BJ (cell line): ENCODE data around the gene COX14. TPM values are rescaled to one million over a fixed set of nuclear protein-coding genes. Genes with fewer than 3 reads are reported as not detected.

ENCODE experiments used
- CTCF ChIA-PET: fragments of 350-600 bp; formaldehyde crosslinking; extraction: SDS; loops from one replicate; lab custom pipeline; 2021; ENCODE audit warnings: antibody characterized with exemption, inconsistent platforms; lab: Yijun Ruan, JAX
- POLR2A ChIA-PET: fragments of 300-600 bp; sonication (Branson Sonifier 250); formaldehyde crosslinking; extraction: SDS; loops from one replicate; lab custom pipeline; 2021; ENCODE audit warnings: antibody characterized with exemption; lab: Charles Lee
- DNase-seq: peaks from one replicate; pipeline ENCODE4 v3.0.0-alpha.2; 2011; ENCODE audit warnings: low read depth
- H3K27me3 ChIP-seq: 2 replicates; pipeline ENCODE4 v1.6.0; 2011; ENCODE audit warnings: low read length; ENCODE audit not compliant: control insufficient read depth, insufficient read depth
- H3K36me3 ChIP-seq: 2 replicates; pipeline ENCODE4 v1.5.1; 2011; ENCODE audit warnings: low read length; ENCODE audit not compliant: control insufficient read depth, insufficient read depth
- H3K4me3 ChIP-seq: 2 replicates; pipeline ENCODE4 v1.5.1; 2011; ENCODE audit warnings: low read depth, mild to moderate bottlenecking, control low read depth, low read length
- polyA plus RNA-seq: library from polyadenylated mRNA; depleted of rRNA; stranded (reverse); fragments of >200 nt; gene quantifications from 2 replicates; pipeline ENCODE4 v1.2.3, GENCODE V29; 2011
- TF ChIP-seq, protein P1 (sequence below): IDR thresholded peaks from 2 replicates; pipeline ENCODE4 v1.5.1; 2011; ENCODE audit warnings: low read depth, mild to moderate bottlenecking, control low read depth, inconsistent platforms, low read length, moderate library complexity; ENCODE audit not compliant: insufficient read depth

The COX14 gene
- polyA plus RNA-seq, 1 experiment = 85.7 TPM

DNA sequence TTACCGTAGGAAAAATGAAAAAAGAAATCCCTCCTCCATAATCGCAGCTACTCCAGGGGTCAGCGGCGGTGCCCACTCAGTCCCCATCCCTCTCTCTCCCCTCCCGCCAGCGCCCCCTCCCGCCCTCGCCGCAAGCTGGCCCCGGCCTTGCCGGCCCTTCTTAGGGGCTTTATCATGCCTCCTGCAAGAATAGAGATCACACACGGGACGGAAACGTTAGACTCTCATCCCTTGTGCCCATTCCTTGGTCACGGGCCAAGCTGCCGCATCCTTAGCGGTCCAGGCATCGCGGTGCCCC is 692 bp upstream of the COX14 start:
- ChIA-PET CTCF (interaction anchor here (0.6 to 5.2 kb wide), 48 partner anchors 9 to 1112 kb away, joined by 3 to 62 read pairs (median 4); partner anchors contain the start of genes CERS5 and GPD1), POLR2A (interaction anchor here (0.9 to 3.0 kb wide), 3 partner anchors 26 to 56 kb away, joined by 3 to 8 read pairs (median 5); partner anchors contain the start of genes CERS5 and SMARCD1)
- no peaks in the 10 kb centered on the region for H3K36me3 ChIP-seq
- TF ChIP-seq, protein P1, sequence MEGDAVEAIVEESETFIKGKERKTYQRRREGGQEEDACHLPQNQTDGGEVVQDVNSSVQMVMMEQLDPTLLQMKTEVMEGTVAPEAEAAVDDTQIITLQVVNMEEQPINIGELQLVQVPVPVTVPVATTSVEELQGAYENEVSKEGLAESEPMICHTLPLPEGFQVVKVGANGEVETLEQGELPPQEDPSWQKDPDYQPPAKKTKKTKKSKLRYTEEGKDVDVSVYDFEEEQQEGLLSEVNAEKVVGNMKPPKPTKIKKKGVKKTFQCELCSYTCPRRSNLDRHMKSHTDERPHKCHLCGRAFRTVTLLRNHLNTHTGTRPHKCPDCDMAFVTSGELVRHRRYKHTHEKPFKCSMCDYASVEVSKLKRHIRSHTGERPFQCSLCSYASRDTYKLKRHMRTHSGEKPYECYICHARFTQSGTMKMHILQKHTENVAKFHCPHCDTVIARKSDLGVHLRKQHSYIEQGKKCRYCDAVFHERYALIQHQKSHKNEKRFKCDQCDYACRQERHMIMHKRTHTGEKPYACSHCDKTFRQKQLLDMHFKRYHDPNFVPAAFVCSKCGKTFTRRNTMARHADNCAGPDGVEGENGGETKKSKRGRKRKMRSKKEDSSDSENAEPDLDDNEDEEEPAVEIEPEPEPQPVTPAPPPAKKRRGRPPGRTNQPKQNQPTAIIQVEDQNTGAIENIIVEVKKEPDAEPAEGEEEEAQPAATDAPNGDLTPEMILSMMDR = no peak
- no peak for DNase-seq
- peak overlapping the region; percentile 23 for H3K4me3 ChIP-seq
- H3K27me3 ChIP-seq = no peaks in the 10 kb centered on the region

DNA sequence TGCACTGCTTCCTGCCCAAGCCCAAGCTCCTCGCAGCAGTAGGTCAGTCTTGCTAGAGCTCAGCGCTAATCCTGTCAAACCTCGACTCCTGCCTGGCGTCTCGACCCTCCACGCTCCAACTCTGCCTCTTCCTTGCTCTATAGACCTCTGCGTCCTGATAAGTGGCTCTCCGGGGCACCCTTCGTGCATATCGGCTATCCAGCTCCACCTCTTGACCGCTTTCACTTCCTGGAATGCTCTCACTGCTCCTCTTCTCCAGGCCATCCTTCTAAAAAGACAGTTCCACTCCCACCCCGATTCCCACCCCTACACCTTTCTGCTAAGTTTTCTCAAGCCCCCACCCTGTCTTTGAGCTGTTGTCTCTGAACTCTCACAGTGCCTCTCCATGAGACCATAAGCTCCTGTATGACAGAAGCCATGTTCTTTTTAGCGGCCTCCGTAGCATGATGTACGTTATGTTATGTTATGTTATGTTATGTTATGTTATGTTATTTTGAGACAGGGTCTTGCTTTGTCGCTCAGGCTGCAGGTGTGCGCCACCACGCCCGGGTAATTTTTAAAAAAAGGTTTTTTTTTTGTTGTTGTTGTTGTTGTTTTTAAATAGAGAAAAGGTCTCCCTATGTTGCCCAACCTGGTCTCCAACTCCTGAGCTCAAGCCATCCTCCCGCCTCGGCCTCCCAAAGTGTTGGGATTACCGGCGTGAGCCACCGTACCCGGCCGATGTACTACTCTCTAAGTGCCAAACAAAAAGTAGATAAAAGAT is 601 bp downstream of the COX14 start:
- CTCF ChIA-PET = interaction anchor here (1.1 to 5.2 kb wide), 25 partner anchors 8 to 215 kb away, joined by 3 to 62 read pairs (median 10); partner anchors contain the start of genes CERS5, GPD1 and SMARCD1

DNA sequence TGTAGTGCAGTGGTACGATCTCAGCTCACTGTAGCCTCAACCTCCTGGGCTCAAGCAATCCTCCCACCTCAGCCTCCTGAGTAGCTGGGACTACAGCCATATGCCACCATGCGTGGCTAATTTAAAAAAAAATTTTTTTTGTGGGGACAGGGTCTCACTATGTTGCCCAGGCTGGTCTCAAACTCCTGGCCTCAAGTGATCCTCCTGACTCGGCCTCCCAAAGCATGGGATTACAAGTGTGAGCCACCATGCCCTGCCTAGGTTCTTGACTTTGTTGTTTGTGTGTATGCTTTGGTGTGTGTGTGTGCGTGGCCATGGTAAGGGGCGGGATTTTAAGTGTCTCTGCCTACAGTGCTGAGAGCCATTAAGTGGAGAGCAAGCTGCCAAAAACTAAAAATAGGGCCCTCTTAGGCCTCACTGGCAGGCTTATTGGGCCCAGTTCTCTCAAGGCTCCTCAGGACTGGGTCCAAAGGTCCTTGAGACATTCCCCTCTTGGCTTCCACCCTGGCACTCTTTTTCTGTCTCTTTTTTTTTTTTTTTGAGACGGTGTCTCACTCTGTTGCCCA is 5.1 kb downstream of the COX14 start:
- ChIA-PET POLR2A (no interaction called here), CTCF (no interaction called here)
- TF ChIP-seq, protein P1 = no peak
- DNase-seq = no peak
- Histone ChIP-seq H3K36me3 (peaks cover 12% of the 10 kb centered on the region), H3K27me3 (no peaks in the 10 kb centered on the region), H3K4me3 (no peak overlapping the region)

More for the DNA sequence above, 601 bp downstream of the COX14 start:
- POLR2A ChIA-PET = interaction anchor here (1.1 to 3.0 kb wide), 2 partner anchors 28 to 73 kb away, joined by 4 to 8 read pairs; partner anchors contain the start of gene SMARCD1
- Histone ChIP-seq H3K36me3 (peaks cover 2% of the 10 kb centered on the region), H3K4me3 (peak overlapping the region; percentile 100), H3K27me3 (no peaks in the 10 kb centered on the region)
- TF ChIP-seq, protein P1 = no peak
- no peak for DNase-seq

DNA sequence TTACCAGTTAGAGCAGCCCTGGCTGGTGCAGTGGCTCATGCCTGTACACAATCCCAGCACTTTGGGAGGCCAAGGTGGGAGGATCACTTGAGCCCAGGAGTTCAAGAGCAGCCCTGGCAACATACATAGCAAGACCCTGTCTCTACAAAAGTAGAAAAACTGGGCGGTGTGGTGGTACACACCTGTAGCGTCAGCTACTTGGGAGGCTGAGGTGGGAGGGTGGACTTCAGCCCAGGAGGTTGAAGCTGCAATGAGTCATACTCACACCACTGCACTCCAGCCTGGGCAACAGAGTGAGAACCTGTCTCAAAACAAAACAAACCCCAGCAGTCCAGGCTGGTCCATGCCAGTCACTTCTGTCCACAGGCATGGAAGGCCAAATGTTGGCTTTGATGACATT is 7.4 kb downstream of the COX14 start:
- H3K27me3 ChIP-seq = no peaks in the 10 kb centered on the region
- TF ChIP-seq, protein P1 = no peak
- H3K36me3 ChIP-seq = peaks cover 18% of the 10 kb centered on the region
- POLR2A ChIA-PET = no interaction called here
- DNase-seq = no peak
- H3K4me3 ChIP-seq = no peak overlapping the region
- CTCF ChIA-PET = no interaction called here

DNA sequence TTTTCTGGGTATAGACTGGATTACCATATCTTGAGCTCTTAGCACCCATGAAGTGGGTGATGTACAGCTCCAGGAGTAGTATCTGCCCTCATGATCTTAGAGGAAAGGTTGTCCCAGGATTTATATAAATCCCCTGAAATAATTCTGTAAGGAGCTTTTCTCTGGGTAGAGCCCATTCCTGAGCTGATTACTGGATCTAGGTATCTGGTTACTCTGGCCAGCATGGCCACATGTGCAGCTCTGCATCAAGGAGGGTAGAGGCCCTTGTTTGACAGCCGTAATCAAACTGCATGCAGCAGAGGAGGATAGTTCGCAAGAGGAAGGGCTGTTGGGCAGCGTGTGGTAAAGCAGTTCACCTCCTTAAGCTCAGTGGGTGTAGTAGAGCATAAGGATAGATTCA is 8.5 kb downstream of the COX14 start:
- TF ChIP-seq, protein P1 = no peak
- Histone ChIP-seq H3K36me3 (peaks cover 18% of the 10 kb centered on the region), H3K4me3 (no peak overlapping the region), H3K27me3 (no peaks in the 10 kb centered on the region)
- POLR2A ChIA-PET = no interaction called here
- CTCF ChIA-PET = interaction anchor here (2.5 kb wide), 1 partner anchor 9 kb away, joined by 16 read pairs; the partner anchor contains the start of gene COX14
- no peak for DNase-seq
